AG20443 (cell line): ENCODE data around the gene SFI1.
A peak's percentile ranks its signal among the peaks of the same experiment; 100 is the strongest.

ENCODE experiments used
- DNase-seq: peaks from one replicate; pipeline ENCODE4 v3.0.0; 2012; ENCODE audit warnings: low spot score, mixed read lengths

The SFI1 gene

DNA sequence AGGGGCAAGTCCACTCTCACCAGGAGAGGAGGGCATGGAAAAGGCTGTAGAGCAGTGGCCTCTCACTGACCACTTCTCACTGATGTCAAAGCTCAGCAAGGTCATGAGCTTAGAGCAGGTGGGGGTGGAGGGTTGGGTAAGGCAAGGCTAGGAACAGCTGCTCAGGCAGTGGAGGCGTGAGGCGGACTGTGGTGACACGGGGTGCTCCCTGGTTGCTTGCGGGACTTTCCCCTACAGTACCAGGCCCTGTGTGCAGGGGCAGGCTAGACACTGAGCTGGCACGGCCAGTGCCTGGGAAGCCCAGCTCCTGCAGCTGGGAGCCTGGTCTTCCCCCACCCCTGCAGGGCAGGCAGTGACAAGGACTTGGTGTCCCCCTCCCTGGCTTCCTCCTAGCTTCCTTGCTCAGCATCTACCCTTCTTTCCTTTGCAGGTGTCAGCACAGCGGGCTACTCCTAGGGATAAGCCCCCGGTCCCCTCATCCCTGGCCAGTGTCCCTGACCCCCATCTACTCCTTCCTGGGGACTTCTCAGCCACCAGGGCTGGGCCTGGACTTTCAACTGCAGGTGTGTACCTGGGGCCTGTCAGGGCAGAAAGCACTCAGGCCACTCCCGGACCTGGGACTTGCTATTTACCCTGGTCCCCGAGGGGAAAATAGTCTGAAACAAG lies 120.1 kb downstream of the SFI1 start:
- no peak for DNase-seq

DNA sequence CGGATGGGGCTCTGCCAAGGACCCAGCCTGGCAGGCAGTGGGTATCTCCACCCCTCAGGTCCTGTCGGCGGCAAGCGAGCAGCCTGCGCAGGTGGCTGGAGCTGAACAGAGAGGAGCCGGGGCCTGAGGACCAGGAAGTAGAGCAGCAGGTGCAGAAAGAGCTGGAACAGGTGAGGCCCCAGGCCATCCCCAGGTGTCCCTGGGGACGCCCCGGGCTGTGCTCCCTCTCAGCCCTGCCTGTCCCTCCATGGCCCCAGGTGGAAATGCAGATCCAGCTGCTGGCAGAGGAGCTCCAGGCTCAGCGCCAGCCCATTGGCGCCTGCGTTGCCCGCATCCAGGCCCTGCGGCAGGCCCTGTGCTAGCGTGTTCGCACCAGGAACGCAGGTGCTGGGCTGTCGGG lies 121.7 kb downstream of the SFI1 start:
- no peak for DNase-seq

DNA sequence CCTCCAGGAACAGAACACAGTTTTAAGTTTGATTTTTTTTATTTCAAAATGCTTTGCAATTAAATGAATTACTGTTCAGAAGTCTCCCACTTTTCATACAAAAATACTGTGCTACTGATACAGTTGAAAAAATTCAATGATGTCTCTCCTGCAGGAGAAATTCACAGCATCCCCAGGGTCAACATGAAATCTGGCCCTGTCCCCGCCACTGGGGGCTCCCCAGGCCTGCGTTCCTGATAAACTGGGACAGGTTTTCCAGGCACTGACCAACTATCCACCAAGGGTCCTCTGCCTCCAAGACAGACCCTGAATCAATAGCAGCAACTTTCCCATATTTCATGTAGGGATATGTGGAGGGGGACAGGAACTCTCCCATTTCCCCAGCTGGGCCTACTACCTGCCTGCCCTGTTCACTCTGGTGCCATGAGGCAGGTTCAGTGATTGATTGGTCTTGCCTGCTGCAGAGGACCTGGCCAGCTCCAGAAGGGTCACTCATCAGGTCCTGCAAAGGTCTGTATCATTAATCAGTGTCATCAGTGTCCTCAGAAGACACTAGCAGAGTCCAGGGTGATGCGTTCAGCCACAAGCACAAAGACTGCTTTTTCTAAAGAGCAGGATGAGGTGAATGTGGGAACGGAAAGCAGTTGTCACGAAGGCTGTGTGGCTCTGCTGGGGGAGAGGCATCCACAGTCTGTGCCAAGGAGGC lies 122.3 kb downstream of the SFI1 start:
- DNase-seq = no peak

DNA sequence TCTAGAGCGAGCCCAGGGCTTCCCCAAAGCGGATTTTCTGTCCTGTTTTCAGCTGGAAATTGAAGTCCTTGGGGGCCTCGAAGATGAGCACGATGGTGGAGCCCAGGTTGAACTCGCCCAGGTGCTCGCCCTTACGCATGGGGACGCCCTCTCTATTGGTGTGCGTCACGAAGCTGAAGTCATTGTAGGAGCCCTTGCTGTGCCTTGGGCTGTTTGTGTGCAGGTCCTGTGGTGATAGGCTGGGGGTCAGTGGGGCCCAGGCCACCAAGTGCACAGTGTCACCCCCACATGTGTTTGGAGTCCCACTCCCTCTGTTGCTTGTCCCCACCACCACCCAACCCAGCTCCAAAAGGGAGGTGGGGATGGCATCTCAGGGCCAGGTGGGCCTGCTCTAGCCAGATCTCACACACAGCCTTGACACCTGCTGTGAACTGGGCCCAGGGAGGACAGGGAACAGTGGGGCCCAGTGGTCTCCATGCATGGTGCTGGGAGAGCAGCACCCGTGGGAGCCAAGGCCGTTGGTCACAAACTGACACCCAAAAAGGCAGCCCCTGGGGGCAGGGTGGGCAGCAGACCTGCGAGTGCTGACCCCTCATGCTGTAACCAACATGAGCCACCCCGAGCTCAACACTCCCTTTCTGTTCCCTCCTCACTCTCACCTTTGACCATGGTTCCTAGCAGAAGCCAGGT lies 123.4 kb downstream of the SFI1 start:
- no peak for DNase-seq

DNA sequence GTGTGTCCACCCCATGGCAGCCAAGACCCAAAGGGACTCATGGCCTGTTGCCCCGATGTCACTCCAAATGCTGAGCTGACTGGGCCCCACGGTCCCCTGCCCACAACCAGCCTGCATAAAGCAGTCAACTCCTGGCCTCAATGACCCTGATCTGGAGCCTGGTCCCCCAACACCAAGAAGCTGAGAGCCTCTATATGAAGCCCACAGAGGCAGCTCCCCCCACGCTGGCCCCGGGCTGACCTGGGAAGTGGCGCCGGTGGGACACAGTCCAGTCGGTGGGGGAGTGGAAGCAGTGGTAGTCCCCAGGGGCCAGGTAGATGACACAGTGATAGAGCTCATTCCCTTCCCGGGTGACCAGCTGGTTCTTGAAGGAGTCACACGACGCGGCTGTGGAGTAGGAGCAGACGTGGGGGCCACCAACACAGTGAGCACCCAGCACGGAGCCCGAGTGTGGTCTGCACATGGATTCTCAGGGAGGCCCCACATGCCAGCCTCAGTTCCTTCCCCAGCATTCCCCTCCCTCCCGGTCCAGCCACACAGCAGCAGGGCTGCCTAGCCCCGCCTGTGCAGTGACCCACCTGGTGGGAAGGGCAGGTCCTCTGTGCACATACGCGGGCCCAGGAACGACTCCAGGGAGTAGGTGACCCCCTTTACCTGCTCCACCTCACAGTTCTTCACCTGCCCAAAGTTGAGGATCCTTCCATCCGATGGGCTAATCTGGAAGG lies 124.6 kb downstream of the SFI1 start:
- no peak for DNase-seq

DNA sequence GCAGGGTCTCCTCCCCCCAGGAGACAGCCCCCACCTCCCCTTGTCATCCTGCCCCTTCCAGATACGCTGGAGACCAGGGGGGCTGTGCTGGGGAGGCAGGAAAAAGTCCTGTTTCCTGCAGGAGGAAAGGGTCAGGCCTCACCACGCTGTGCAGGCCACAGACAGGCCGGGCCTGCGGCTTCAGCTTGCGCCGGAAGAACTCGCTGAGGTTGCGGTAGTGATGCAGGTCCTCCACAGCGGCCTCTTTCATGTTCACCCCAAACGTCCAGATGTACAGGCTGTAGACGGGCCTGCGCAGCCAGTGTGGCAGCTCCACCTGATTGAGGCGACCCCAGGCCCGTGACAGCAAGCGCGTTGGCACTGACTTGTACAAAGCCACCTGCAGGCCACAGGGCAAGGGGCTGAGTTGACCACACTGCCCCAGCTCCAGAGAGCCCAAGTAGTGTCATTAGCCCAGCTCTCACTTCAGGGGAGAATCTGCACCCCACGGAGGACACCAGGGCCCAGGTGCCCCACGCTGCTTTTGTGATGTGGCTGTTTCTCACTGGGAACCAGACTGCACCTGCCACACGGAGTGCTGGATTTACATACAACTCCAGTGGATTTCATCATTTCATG lies 125.3 kb downstream of the SFI1 start:
- no peak for DNase-seq

DNA sequence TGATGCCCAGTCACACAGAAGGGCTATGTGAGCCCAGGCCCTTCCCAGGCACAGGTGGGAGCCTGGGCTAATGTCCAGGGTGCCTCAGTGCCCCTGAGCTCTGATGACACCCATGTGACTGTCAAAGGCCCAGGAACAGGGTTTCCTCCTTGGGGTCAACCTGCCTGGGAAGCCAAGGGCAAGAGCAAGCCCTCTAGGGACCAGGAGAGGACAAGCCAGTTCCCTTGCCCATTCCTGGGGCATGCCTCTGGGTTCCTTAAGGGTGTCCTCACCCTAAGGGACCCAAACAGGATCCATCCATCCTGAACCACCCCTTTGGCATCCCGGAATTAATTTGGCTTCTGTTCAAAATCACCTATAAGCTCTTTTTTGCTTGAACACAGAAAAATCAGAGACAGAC lies 126.6 kb downstream of the SFI1 start:
- no peak for DNase-seq

DNA sequence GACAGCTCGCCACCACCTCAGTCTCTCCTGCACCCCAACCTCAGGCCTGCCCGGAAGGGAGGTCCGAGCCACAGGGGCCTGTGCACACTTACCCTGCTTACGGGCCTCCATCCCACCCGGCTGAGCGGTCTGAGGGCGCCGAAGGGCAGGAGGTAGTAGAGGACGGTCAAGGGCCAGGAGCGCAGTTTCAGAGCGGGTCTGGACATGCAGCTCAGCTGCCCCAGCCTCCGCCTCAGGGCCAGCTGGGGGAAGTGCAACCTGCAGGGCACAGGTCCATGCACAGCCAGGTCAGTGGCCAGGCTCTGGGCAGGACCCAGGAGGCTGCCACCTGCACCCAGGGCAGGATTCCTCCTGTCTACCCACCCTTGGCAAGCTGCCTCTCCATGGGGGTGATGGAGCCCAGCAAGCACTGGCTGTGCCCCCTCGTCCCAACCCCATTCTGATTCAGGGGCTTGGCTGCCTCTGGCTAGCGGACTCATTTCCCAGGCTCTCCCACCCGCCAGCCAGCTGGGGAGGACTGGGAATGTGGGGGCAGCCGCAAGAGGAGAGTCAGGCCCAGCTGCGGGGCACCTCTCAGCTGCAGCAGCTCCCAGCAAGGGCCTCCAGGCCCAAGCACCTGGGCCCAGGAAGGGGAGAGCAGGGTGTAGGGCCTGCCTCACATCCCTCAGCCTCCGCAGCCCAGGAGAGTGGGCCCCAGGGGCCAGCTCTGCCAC lies 127.4 kb downstream of the SFI1 start:
- DNase-seq = no peak

DNA sequence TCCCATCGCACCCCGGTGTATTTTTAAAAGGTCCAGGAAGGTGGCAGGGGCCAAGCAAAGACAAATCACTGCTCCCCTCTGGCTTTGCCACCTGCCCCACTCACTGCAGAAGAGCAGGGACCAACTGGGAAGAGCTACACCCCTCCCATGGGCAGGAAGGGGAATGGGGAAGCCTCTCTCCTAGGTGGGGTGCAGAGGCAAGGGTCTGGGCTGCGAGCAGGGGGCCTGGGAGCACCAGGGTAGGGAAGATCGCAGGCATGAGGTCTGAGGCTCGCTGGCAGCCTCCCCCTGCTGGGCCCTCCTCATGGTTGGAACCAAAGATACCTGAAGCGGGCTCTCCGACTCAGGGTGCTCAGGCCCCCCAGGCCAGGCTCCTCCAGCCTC lies 128.9 kb downstream of the SFI1 start:
- DNase-seq = no peak

DNA sequence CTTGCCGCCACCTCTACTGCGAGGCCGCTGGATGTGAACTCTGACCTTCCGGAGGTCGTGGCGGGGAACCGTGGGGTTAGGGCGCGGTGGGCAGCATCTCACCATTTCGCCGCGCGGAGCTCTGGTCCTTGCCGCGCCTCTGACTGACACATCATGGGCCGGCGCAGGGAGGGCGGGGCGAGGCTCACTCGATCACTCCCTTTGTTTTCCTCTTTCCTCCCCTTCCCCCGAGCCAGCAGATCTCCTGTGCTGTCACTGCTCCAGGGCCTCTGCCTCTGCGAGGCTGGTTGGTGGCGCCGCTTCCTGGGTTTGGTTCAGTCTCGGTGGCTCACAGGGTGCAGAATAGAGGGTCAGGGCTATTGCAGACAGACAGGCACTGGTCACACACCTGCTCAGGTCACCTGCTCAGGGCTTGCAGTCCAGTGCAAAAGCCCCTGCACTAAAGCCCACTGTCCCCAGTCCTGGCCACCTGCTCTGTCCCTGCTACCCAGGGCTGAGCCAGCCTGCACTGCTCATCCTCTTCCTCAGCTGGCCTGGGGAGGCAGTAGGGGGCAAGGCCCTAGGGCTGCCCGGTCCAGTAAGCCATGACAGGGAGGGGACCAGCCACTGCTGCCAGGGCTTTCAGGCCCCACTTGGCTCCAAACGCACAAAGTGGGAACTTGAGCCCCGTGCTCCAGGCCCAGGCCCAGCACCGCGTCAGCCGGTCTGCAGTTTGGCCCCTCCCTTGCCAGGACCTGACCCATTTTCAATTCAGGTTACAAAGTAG lies 129.5 kb downstream of the SFI1 start:
- DNase-seq = peak; percentile 74

DNA sequence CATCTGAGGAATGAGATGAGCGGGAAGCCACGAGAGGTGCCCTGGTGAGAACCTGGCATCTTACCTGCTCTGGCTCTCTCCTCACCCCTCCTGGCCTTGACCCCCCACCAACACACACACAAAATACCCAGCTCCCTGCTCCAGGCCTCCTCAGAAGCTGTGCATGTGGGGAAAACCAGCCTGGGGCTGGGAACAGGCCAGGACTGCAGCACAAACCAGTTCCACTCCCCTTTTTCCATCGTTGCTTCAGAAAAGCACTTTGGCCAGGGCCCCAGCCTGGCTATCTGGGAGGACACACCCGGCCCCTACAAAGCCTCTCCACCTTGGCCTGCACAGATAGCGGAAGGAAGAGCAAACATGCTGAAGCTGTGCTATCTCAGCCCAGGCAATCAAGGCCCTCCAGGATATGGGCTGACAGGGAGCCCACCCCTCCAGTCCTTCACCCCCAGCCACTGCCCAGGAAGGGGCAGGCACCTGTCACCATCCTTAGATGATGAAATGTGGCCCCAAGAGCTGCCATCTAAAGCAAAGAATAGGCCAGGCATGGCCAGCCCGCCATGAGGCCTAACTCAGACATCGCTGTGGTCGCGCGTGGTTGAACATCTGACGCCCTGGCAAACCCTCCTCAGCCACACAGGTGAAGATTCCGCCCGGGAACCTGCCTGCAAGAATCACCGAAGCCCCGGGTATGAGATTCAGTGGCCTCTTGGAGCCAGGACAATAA lies 130.3 kb downstream of the SFI1 start:
- peak; percentile 74 for DNase-seq

DNA sequence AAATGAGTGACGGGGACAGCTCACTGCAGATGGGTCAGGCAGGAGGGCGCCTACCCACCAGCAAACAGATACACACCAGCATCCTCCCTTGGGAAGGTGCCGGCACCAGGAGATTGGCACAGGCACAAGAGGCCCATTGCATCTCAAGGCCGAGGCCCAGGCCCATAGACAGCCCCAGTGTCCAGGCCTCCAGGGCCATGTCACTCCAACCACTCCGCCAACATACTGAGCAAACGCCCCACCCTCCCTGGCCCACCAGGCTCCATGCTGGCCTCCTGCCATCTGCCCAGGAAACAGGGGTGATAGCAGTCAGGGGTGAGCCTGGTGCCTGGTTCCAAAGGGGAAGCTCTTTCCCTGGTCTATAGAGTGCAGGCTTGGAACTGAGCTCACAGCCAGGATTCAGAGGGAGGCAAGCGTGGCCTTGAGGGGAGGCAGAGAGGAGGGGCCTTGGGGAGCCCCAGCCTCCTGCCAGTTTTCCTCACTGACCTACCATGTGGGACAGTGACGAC lies 130.9 kb downstream of the SFI1 start:
- no peak for DNase-seq

DNA sequence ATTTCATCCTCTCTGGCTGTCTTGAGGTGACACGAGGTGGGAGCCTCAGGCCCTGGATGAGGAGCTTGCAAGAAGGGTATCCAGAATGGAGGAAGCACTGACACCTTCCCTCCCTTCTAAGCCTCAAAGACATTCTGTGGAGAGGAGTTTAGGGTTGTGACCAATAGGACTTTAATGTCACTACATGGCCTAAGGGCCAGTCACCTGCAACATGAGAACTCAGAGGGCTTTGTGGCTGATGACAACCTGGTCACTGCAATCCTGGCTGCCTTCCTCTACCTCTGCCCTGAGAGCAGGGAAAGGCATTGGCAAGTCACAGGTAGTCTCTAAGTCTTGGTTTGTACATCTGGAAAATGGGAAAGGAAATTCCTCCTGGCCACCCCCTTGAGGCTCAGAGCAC lies 132.0 kb downstream of the SFI1 start:
- DNase-seq = no peak

DNA sequence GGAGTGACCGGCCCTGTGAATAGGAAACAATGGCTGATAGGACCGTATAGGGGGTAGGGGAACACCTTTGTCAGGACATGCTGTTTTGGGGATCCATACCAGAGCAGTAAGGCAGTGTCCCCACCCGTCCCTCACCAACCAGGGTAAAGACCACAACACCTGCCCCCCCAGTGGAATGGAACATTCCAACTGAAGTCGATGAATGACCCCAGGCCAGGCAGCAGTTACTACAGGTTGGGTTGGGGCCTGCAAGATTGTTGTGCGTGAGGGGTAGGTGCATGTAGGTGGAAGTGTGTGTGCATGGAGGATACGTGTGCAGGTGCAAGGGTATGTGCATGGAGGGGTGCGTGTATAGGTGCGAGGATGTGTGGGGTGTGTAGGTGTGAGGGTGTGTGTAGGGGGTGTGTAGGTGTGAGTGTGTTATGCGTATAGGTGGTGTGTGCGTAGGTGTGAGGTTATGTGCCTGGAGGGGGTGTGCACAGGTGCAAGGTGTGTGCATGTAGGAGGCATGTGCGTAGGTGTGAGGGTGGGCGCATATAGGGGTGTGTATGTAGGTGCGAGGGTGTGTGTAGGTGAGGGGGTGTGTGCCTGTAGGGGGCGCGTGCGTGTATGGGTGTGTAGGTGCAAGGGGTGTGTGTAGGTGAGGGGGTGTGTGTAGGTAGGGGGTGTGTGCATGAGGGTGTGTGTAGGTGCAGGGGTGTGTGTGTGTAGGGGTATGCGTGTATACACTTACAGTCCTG lies 132.8 kb downstream of the SFI1 start:
- DNase-seq = no peak

DNA sequence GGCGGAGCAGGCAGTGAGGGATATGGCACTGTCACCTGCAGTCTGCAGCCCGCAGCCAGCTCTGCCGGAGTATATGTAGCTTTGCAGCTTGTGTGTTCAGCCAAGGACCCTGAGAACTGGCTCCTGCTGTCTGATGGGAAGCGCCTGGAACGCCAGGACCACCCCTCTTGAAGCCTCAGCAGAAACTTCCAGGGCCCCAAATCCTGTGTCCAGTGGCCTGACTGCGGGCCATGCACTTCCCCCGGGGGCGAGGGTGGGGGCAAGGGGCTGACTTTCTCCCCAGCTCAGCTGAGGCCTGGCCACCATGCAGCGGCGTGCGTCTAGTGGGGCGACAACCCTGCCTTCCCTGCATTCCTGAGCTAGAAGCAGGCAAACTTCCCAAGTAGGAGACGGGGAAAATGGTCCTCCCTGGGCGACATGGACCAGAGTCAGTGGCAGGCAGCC lies 133.4 kb downstream of the SFI1 start:
- no peak for DNase-seq

DNA sequence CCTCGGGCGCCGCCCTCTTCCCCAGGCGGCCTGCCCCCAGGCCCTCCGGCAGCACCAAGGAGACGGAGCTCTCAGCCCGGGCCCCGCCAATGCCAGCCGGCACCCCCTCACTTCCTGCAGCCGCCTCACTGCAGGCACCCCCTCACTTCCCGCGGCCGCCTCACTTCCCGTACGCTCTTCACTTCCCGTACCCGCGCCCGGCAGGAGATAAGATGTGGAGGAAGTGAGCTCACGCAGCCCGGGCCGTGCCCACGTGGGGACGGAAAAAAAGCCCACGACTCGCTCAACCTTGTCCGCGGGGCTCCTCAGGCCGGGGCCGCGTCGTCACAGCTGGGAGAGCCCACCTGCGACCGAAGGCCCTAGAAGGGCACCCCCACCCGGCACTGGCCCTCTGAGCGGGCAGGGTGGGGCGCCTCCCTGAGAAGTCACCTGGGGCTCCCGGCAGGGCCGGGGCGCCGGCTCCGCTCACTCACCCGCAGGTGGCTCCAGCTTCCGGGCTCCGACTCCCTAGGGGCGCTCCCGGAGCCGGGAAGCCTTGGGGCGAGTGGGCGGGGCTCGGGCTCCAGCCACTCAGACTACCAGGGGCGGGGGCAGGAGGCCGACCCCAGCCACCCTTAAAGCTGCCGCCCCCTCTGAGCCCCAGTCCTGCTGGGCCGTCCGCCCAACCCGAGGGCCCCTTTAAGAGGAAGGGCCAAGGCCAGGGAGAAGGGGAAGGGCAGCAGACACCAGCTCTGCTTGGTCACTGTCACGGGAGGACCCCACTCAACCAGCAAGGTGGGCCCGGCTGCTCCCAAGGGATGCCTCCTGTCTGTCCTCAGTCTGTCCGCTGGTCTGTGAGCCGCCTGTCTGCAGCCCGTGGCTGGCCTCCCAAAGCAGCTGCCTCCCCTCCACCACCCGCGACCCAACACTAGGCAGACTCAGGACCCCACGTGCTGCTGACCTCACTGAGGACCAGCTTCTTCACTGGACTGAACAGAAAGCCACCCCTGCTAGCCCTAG lies 134.3 kb downstream of the SFI1 start:
- peak; percentile 86 for DNase-seq

DNA sequence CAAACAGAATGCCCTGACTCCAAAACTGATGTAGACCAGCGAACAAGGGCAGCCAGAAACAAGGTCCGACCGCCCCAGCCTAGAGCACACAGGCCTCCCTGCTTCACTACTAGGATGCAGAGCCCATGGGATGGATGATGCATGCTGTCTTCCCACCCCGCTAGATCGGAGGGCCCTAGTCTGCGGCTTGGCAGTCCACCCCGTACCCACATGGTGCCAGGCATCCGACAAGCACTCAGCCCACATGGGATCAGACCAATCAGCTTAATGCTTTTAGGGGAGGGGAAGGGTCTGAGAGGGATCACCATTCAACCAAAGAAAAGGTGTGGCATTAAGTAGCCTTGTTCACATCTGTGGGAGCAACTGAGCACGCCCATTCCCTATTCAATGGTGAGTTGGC lies 135.1 kb downstream of the SFI1 start:
- no peak for DNase-seq
